Right lobe of liver (tissue), 4 donors: ENCODE data around the gene PCDH15.

Source experiments
- POLR2A ChIP-seq: fragments of 450-650 bp; IDR thresholded peaks from one replicate; pipeline ENCODE4 v1.6.1; 2017; ENCODE audit warnings: antibody characterized with exemption, mild to moderate bottlenecking
- TF ChIP-seq, protein P1 (sequence below), 4 donors: fragments of 200-600 bp in 3 of 4; fragments of 450-650 bp in 1 of 4; IDR thresholded peaks; one replicate each; pipeline versions ENCODE4 v1.5.1 to v1.8.0; 2016 to 2022; ENCODE audit warnings: antibody characterized with exemption in 4 of 4, mild to moderate bottlenecking in 2 of 4
- donor health status: DM: no; HTN: no; CAD: no.
- donor health status: DM: no; HTN: no; CAD: no.
- donor health status: DM: no; HTN: yes; CAD: no.

DNA sequence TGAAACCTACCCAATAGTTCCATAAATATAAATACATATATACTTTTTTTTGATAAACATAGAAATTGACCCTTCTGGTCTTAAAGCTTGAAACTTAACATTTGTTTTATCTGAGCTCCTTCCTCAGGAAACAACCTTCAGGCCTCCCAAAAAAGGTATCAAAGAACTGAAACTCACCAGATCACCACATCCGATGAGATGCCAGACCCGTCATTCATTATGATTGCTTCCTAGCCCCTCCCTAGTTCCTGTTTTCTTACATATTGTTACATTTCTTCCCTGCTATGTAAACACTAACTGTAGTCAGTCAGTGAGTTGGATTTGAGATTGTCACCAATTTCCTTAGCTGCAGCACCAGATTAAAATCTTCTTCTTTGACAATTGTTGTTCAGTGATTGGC lies 663.6 kb downstream of the PCDH15 start:
- TF ChIP-seq POLR2A: no peak
- TF ChIP-seq, protein P1, sequence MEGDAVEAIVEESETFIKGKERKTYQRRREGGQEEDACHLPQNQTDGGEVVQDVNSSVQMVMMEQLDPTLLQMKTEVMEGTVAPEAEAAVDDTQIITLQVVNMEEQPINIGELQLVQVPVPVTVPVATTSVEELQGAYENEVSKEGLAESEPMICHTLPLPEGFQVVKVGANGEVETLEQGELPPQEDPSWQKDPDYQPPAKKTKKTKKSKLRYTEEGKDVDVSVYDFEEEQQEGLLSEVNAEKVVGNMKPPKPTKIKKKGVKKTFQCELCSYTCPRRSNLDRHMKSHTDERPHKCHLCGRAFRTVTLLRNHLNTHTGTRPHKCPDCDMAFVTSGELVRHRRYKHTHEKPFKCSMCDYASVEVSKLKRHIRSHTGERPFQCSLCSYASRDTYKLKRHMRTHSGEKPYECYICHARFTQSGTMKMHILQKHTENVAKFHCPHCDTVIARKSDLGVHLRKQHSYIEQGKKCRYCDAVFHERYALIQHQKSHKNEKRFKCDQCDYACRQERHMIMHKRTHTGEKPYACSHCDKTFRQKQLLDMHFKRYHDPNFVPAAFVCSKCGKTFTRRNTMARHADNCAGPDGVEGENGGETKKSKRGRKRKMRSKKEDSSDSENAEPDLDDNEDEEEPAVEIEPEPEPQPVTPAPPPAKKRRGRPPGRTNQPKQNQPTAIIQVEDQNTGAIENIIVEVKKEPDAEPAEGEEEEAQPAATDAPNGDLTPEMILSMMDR (IDR thresholded peaks at IDR 0.05): no peak
